Liver (tissue), 3 donors: ENCODE results near the gene GPAT3.

Source experiments
- SP1 ChIP-seq: IDR thresholded peaks from 2 replicates; pipeline ENCODE4 v1.6.1; 2018; ENCODE audit warnings: antibody characterized with exemption, mild to moderate bottlenecking
- TAF1 ChIP-seq: conservative IDR thresholded peaks from 2 replicates; pipeline ENCODE4 v1.6.1; 2016; ENCODE audit warnings: antibody characterized with exemption, mild to moderate bottlenecking
- TF ChIP-seq, protein P1 (sequence below): fragments of 150-350 bp; IDR thresholded peaks from 2 replicates; pipeline ENCODE4 v1.5.1; 2017; ENCODE audit warnings: improper control_type of control experiment, low read depth, low read length; ENCODE audit not compliant: missing input control
- TF ChIP-seq, protein P2 (sequence below): IDR thresholded peaks from 2 replicates; pipeline ENCODE4 v1.6.1; 2016; ENCODE audit warnings: antibody characterized with exemption
- TF ChIP-seq, protein P3 (sequence below): IDR thresholded peaks from 2 replicates; pipeline ENCODE4 v1.6.1; 2016; ENCODE audit warnings: antibody characterized with exemption
- donor health status: healthy.
- donor health status: healthy.

DNA sequence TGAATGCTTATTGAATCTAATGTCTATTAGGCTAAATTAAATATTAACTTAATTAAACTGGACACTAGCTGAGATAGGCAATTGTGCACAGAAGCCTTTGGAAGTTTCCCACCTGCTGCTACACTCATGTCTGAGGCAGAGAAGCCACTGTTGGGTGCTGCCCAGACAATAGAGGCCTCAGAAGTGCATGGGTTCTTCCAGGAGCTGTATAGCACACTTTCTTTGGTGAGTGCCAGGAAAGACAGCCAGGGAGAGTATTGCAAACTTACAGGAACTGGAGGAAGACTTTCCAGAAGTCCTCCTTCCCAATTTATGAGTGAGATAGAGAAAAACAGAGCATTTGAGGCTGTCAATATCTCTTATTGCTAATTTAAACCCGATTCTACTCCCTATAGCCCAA, 89.9 kb downstream of the GPAT3 start:
- TF ChIP-seq, protein P1, sequence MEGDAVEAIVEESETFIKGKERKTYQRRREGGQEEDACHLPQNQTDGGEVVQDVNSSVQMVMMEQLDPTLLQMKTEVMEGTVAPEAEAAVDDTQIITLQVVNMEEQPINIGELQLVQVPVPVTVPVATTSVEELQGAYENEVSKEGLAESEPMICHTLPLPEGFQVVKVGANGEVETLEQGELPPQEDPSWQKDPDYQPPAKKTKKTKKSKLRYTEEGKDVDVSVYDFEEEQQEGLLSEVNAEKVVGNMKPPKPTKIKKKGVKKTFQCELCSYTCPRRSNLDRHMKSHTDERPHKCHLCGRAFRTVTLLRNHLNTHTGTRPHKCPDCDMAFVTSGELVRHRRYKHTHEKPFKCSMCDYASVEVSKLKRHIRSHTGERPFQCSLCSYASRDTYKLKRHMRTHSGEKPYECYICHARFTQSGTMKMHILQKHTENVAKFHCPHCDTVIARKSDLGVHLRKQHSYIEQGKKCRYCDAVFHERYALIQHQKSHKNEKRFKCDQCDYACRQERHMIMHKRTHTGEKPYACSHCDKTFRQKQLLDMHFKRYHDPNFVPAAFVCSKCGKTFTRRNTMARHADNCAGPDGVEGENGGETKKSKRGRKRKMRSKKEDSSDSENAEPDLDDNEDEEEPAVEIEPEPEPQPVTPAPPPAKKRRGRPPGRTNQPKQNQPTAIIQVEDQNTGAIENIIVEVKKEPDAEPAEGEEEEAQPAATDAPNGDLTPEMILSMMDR: no peak
- TF ChIP-seq TAF1: no peak
- TF ChIP-seq, protein P2, sequence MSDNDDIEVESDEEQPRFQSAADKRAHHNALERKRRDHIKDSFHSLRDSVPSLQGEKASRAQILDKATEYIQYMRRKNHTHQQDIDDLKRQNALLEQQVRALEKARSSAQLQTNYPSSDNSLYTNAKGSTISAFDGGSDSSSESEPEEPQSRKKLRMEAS: no peak
- TF ChIP-seq, protein P3, sequence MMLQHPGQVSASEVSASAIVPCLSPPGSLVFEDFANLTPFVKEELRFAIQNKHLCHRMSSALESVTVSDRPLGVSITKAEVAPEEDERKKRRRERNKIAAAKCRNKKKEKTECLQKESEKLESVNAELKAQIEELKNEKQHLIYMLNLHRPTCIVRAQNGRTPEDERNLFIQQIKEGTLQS: no peak
- no peak for TF ChIP-seq SP1
